Measurements from ENCODE around the gene PDE6H.

Gene PDE6H

DNA sequence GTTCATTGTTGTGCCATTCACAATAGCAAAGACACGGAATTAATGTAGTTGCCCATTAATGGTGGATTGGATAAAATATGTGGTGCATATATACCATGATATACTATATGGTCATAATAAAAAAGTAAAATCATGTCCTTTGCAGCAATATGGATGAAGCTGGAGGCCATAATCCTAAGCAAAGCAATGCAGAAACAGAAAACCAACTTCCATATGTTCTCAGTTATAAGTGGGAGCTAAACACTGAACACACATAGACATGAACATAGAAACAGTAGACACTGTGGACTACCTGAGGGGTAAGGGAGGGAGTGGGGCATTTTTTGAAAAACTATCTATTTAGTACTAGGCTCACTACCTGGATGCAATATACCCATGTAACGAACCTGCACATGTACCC, 31.5 kb upstream of the PDE6H start:
- no peaks in the 10 kb centered on the region for H3K27me3 Mint-ChIP-seq
- peaks cover 41 to 58% of the 10 kb centered on the region in 2 donors for H3K4me1 Mint-ChIP-seq (ENCODE audit: low read depth in 2 of 2)
- H3K9me3 Mint-ChIP-seq: no peaks in the 10 kb centered on the region
- peak overlapping the region in 1 of 2 donors; percentile 86 for H3K27ac Mint-ChIP-seq
- DNase-seq (no peak), ATAC-seq (replicated peaks) (no peak)
- peaks cover 84% of the 10 kb centered on the region for H3K36me3 Mint-ChIP-seq (ENCODE audit: insufficient read depth)
- no peak overlapping the region for H3K4me3 Mint-ChIP-seq

DNA sequence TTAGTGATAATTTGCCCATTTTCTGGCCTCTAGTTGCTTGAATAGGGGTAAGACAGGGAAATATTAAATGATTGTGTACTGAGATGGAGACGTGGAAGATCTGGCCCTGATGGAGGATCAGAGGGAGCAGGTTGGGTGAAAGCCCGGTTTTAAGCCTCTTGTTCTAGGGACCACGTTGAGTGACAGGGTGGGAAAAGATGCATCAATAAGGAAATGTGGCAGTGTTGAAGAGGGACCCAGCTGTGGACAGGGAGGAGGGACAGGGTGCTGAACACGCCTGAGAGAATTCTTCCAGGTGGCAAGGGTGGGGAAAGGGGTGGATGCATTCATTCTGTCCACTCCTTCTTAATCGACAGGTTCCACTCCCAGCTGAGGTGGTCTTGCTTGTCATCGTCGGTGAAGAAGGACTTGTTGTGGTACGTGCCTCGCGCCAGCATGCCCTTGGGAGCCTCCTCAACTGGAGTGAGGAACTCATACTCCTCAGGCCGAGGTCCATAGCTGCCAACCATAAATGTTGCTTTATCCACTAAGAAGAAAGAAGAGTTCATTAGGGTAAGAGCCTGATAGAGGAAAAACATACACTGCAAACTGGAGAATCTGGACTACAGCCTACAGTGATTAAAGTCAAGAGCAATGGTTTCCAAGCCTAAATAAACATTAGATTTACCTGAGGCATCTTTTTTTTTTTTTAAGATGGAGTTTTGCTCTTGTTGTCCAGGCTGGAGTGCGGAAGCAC, 30.5 kb upstream of the PDE6H start:
- Mint-ChIP-seq H3K4me3 (no peak overlapping the region), H3K27me3 (no peaks in the 10 kb centered on the region), H3K36me3 (ENCODE audit: insufficient read depth) (peaks cover 88% of the 10 kb centered on the region), H3K9me3 (no peaks in the 10 kb centered on the region), H3K27ac (peak overlapping the region; percentile 57 to 82), H3K4me1 (ENCODE audit: low read depth in 2 of 2) (peaks cover 44 to 63% of the 10 kb centered on the region in 2 donors)
- DNase-seq (no peak), ATAC-seq (replicated peaks) (no peak)

DNA sequence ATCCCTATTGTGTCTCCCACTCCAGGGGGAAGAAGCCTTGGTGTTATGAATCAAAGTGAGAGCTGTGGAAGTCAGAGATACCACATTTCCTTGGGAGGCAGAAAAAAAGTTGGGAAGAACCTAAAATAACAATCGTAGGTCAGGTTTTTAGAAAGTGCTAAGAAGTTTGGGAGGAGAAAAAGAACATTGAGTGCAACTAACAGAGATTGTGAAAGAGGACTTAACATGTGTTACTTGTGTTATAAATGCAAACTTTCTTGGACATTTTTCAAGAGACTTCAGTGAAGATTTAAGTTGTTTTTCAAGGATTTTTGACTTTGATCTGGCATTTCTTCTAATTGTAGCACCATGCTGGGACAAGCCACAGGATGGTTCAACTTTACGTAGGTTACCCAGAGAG, 26.7 kb upstream of the PDE6H start:
- peak overlapping the region; percentile 71 to 94 for H3K27ac Mint-ChIP-seq
- DNase-seq: no peak
- peaks cover 46 to 63% of the 10 kb centered on the region in 2 donors for H3K4me1 Mint-ChIP-seq (ENCODE audit: low read depth in 2 of 2)
- ATAC-seq (replicated peaks): no peak
- no peak overlapping the region for H3K4me3 Mint-ChIP-seq
- no peaks in the 10 kb centered on the region for H3K27me3 Mint-ChIP-seq
- no peaks in the 10 kb centered on the region for H3K9me3 Mint-ChIP-seq
- H3K36me3 Mint-ChIP-seq (ENCODE audit: insufficient read depth): peaks cover 97% of the 10 kb centered on the region

DNA sequence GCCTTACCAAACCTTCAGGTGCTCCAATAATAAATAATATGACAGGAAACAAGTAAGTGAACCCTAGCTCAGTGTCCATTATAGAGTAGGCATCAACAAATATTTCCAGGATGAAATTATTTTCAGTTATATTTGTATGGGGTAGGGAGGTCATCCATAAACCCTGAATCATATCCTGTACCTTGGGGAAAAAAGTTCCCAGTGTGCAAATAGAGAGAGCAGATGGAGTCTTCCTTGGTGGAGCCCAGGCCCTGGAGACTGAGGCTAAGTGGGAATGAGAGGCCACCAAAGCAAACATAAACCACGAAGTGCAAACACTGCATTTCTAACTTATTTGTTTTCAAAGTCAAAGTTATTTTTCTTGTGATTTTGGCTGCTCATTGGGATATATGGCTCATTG, 26.0 kb upstream of the PDE6H start:
- Mint-ChIP-seq H3K36me3 (ENCODE audit: insufficient read depth) (peaks cover 99% of the 10 kb centered on the region), H3K27ac (peak overlapping the region; percentile 71 to 94), H3K4me3 (peak overlapping the region in 1 of 2 donors; percentile 75), H3K9me3 (no peaks in the 10 kb centered on the region), H3K4me1 (ENCODE audit: low read depth in 2 of 2) (peaks cover 51 to 69% of the 10 kb centered on the region in 2 donors), H3K27me3 (no peaks in the 10 kb centered on the region)
- DNase-seq (no peak), ATAC-seq (replicated peaks) (no peak)

DNA sequence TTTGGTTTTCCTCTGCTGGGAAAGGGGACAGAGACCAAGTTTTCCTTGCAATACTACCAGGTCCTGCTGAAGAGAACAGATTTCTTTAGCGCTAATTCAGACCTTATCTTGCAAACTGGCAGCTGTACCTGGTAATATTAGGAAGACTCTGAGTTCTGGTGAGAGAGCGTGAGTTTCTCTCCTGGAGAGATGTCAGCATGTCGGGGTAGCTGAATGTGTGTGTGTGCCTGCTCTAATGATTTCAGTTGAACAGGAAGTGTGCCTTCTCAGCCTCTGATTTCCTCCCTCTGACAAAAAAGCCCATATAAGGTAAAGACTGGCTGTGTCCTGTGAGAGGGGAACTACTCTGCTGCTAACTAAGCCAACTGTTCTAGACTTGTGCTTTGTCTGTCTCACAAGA, 24.2 kb upstream of the PDE6H start:
- peak; percentile 50 to 61 (median 51) for DNase-seq
- peak; percentile 83 for ATAC-seq (replicated peaks)
- Mint-ChIP-seq H3K4me3 (peak overlapping the region; percentile 63 to 75), H3K27ac (peak overlapping the region; percentile 92 to 94), H3K9me3 (no peaks in the 10 kb centered on the region), H3K27me3 (no peaks in the 10 kb centered on the region), H3K36me3 (ENCODE audit: insufficient read depth) (peaks cover 93% of the 10 kb centered on the region), H3K4me1 (ENCODE audit: low read depth in 2 of 2) (peaks cover 61 to 79% of the 10 kb centered on the region in 2 donors)

DNA sequence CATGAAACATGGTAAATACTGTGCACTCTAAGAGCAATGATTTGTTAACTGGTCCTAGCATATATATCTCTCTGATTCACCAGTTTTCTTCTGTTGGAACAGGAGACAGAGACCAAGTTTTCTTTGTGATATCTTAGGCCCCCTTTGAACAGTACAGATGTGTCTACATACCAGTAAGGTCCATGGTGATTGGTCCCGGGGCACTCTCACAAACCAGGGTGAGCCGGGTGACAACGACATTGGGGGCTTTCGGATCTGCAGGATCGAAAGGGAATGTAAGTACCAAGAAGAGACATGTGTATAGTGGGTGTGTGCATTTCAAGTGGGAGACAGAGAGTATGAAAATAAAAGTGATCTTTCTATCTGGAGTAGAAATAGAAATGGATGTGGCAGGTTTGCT, 23.2 kb upstream of the PDE6H start:
- Mint-ChIP-seq H3K4me3 (peak overlapping the region; percentile 63 to 75), H3K9me3 (no peaks in the 10 kb centered on the region), H3K4me1 (ENCODE audit: low read depth in 2 of 2) (peaks cover 69 to 85% of the 10 kb centered on the region in 2 donors), H3K27me3 (no peaks in the 10 kb centered on the region), H3K36me3 (ENCODE audit: insufficient read depth) (peaks cover 94% of the 10 kb centered on the region), H3K27ac (peak overlapping the region; percentile 92 to 94)
- no peak for DNase-seq
- no peak for ATAC-seq (replicated peaks)

DNA sequence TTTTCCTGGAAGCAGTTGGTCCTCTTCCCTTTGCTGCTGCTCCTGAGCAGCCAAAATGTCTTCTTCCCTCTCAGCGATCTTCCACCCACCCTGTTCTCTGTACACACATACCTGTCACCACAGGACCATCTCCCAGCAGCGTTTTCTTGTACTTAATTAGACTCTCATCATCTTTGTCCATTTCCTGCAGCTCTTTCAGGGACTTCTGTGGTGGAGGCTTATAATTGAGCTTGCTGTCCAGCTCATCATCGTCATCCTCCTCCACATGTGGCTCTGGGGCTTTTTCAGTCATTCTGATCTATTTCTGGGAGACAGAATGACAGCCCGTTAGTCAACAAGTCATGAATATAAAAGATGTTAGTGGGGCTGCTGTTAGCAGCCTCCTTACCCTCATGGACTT, 22.4 kb upstream of the PDE6H start:
- Mint-ChIP-seq H3K9me3 (no peaks in the 10 kb centered on the region), H3K27ac (peak overlapping the region; percentile 92 to 94), H3K4me3 (peak overlapping the region; percentile 63 to 75), H3K4me1 (ENCODE audit: low read depth in 2 of 2) (peaks cover 66 to 80% of the 10 kb centered on the region in 2 donors), H3K27me3 (no peaks in the 10 kb centered on the region), H3K36me3 (ENCODE audit: insufficient read depth) (peaks cover 86% of the 10 kb centered on the region)
- no peak for DNase-seq
- ATAC-seq (replicated peaks): no peak

DNA sequence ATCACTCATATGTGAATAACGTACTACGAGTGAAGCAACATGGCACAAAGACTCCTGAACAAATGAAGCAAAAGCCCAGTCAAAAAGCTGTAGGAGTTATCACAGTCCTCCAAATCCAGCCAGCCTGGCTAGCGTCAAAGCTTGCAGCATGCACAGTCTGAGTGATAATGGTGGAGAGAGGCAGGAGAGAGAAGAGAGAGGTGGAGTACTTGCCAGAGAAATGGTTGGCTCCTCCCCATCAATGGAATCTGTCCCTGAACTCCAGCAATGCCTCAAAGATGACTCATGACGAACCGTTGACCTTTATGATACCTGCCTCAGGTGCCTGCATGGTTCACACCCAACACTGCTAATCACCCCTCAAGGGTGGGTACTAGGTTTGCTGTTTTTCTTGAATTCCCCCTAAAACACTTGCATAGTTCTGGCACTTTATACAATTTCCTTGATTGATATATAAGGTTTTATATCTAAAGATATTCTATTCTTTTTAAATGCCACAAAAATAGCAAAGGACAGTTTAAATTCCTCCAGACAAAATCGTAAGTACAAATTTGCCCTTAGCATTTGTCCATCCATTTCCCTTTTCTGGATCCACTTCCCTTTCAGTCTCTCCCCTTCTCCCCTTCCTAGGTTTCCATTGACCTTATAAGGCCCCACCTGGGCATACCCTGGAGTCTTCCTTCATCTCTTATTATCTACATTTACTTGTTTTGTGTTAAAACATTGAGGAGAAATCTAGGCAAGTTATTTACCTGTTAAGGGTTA, 21.7 kb upstream of the PDE6H start:
- Mint-ChIP-seq H3K9me3 (no peaks in the 10 kb centered on the region), H3K4me1 (ENCODE audit: low read depth in 2 of 2) (peaks cover 70 to 81% of the 10 kb centered on the region in 2 donors), H3K27ac (peak overlapping the region; percentile 92 to 94)

DNA sequence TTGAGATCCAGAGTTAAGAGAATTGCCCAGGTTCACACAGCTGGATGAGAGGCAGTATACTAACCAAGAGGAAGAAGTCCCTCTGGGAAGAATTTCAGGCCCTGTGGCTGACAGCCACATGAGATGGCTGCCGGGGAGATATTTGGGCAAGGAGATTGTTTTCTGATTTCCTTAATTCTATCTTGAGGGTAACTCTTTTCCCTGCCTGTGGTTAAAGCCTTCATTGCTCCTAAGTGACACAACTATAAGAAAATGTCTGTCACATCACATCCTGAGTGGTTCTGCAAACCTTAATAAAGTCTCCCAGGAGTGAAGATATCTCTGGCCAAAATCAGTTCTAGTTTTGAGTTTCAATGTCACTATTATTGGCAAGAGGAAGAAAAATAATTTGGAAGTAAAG, 21.0 kb upstream of the PDE6H start:
- Mint-ChIP-seq H3K4me1 (ENCODE audit: low read depth in 2 of 2) (peaks cover 69 to 83% of the 10 kb centered on the region in 2 donors), H3K27ac (peak overlapping the region; percentile 92 to 94), H3K4me3 (peak overlapping the region; percentile 63 to 75), H3K36me3 (ENCODE audit: insufficient read depth) (peaks cover 80% of the 10 kb centered on the region), H3K27me3 (no peaks in the 10 kb centered on the region), H3K9me3 (no peaks in the 10 kb centered on the region)
- DNase-seq (no peak), ATAC-seq (replicated peaks) (no peak)

More for the DNA sequence above, 21.7 kb upstream of the PDE6H start:
- Mint-ChIP-seq H3K27me3 (no peaks in the 10 kb centered on the region), H3K4me3 (peak overlapping the region; percentile 63 to 75), H3K36me3 (ENCODE audit: insufficient read depth) (peaks cover 82% of the 10 kb centered on the region)
- ATAC-seq (replicated peaks) (no peak), DNase-seq (no peak)

DNA sequence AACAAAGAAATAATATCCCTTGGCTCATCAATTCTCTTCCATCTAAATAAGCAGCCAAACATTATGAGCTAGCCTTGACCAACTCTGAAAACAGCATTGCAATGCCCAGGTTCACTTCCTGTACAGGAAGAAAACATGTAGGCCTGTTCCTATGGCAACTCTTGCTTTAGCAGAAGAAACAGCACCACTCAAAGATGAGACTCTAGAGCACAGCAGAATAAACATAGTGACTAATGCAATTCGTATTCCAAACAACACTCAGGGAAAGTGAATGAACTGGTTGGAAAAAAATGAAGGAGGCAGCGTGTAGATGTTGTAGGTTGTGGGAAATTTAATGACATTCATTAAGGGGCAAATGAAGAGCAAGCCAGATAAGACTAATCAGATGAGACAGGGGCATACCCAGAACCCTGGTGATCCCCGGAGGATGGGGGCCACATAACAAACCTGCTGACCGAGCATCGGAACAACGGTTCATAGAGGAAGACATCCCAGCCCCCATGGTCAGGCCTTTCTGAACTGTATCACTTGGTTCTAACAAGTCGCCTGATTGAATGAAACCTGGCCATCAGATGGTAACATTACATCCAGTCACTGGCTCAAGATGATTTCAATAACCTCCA, 20.4 kb upstream of the PDE6H start:
- peak; percentile 40 to 48 (median 47) for DNase-seq
- ATAC-seq (replicated peaks): peak; percentile 75
- Mint-ChIP-seq H3K4me3 (peak overlapping the region; percentile 63 to 75), H3K27me3 (no peaks in the 10 kb centered on the region), H3K27ac (peak overlapping the region; percentile 92 to 94), H3K9me3 (no peaks in the 10 kb centered on the region), H3K36me3 (ENCODE audit: insufficient read depth) (peaks cover 79% of the 10 kb centered on the region), H3K4me1 (ENCODE audit: low read depth in 2 of 2) (peaks cover 70 to 83% of the 10 kb centered on the region in 2 donors)

DNA sequence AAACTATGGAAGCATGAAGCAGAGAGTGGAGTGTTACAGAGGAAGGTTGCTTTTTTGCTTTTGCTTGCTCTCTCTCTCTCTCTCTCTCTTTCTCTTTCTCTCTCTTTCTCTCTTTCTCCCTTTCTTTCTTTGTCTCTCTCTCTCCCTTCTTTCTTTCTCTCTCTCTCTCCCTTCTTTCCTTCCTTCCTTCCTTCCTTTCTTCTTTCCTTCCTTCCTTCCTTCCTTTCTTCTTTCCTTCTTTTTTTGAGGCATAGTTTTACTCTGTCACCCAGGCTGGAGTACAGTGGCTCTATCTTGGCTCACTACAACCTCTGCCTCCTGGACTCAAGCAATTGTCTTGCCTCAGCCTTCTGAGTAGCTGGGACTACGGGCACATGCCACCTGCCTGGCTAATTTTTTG, 19.1 kb upstream of the PDE6H start:
- H3K27me3 Mint-ChIP-seq: no peaks in the 10 kb centered on the region
- ATAC-seq (replicated peaks) (no peak), DNase-seq (no peak)
- H3K27ac Mint-ChIP-seq: peak overlapping the region; percentile 92 to 94
- peaks cover 79% of the 10 kb centered on the region for H3K36me3 Mint-ChIP-seq (ENCODE audit: insufficient read depth)
- H3K9me3 Mint-ChIP-seq: no peaks in the 10 kb centered on the region
- H3K4me1 Mint-ChIP-seq (ENCODE audit: low read depth in 2 of 2): peaks cover 76 to 90% of the 10 kb centered on the region in 2 donors
- H3K4me3 Mint-ChIP-seq: peak overlapping the region; percentile 63 to 75

DNA sequence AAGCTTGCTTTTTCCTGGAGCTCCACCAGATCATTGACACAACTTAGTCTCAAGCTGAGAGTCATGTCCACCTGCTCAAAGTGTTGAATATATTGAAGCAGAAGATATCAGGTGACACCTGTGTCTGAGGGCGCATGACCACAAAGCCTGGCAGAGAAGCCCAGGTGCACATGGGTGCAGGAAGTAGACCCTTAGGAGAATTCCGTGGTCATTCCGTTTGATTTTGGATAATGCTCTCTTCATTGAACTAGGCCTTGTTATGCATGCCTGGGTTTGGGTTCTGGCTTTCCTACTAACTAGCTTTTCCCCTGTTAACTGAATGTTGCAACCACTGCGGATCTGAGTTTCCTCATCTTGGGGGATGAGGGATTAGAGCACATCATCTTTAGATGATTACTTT, 18.6 kb upstream of the PDE6H start:
- peaks cover 72 to 90% of the 10 kb centered on the region in 2 donors for H3K4me1 Mint-ChIP-seq (ENCODE audit: low read depth in 2 of 2)
- peak overlapping the region; percentile 63 to 75 for H3K4me3 Mint-ChIP-seq
- peak overlapping the region; percentile 92 to 94 for H3K27ac Mint-ChIP-seq
- ATAC-seq (replicated peaks) (no peak), DNase-seq (no peak)
- H3K9me3 Mint-ChIP-seq: no peaks in the 10 kb centered on the region
- no peaks in the 10 kb centered on the region for H3K27me3 Mint-ChIP-seq
- H3K36me3 Mint-ChIP-seq (ENCODE audit: insufficient read depth): peaks cover 79% of the 10 kb centered on the region

DNA sequence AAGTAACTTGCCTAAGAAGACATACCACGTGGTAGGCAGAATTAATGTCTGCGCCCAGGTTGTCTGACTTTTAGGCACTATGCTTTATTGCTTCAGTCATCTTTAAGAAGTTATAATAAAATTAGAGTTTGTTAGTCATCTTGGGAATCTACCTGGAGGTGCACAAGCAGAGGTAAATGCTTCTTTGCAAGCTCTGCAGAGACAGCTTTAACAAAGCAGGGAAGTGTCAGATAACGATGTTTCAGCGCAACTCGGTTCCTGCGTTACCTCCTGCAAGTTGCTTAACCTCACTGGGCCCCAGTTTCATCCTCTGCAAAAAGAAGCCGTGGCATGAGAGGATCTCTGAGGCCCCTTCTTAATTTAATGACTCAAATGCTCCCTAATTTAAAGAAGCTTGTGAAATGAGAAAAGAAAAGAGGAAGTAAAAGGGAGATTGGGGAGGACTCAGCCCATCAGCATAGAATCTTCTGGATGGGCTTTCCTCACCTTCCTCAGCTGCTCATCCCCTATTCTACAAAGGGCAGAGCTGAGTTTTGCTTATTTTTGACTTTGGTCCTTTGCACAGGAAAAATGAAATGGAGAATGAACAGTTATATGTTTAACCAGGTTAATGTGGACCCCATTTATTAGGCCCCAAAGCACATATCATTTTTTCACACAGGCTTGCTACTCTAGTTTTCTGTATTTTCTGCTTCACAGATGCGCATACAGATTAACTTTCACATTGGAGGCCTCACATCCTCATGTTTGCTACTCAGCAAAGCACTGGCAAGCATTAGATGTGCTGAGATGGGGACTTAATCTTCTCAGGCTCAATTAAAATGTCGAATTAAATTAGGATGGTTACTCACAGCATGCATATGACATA, 16.6 kb upstream of the PDE6H start:
- no peak for DNase-seq
- no peak for ATAC-seq (replicated peaks)

More for the DNA sequence above, 16.6 kb upstream of the PDE6H start:
- H3K9me3 Mint-ChIP-seq: no peaks in the 10 kb centered on the region
- peak overlapping the region; percentile 98 to 99 for H3K4me3 Mint-ChIP-seq
- no peaks in the 10 kb centered on the region for H3K27me3 Mint-ChIP-seq
- peaks cover 79% of the 10 kb centered on the region for H3K36me3 Mint-ChIP-seq (ENCODE audit: insufficient read depth)
- peaks cover 68 to 85% of the 10 kb centered on the region in 2 donors for H3K4me1 Mint-ChIP-seq (ENCODE audit: low read depth in 2 of 2)
- H3K27ac Mint-ChIP-seq: peak overlapping the region; percentile 98 to 99
